A673 (cell line): ENCODE data around the gene MRPL12. TPM values are rescaled to one million over a fixed set of nuclear protein-coding genes. Genes with fewer than 3 reads are reported as not detected.
A peak's percentile ranks its signal among the peaks of the same experiment; 100 is the strongest.

Source experiments
- BruUV-seq: library from RNA; stranded (reverse); fragments of 400-500 nt; replicated peaks from 2 replicates; lab custom pipeline; 2021; lab: Mats Ljungman, UMichigan
- CTCF ChIA-PET: fragments of 300-600 bp; sonication (Branson Sonifier 250); formaldehyde crosslinking; loops from one replicate; lab custom pipeline; 2022; ENCODE audit warnings: antibody characterized with exemption; lab: Charles Lee
- POLR2A ChIA-PET: fragments of 300-600 bp; sonication (Branson Sonifier 250); formaldehyde crosslinking; loops from one replicate; lab custom pipeline; 2022; ENCODE audit warnings: antibody characterized with exemption; ENCODE audit not compliant: low non-redundant PET; lab: Charles Lee
- DNase-seq: peaks from one replicate; pipeline ENCODE4 v3.0.0-alpha.2; 2015; ENCODE audit warnings: low spot score
- H3K27ac ChIP-seq: fragments of 200-600 bp; sonication (generic); 2 replicates; pipeline ENCODE4 v1.5.1; 2016; ENCODE audit warnings: mixed run types, low read depth, mild to moderate bottlenecking, mixed read lengths, antibody characterized with exemption, low read length; ENCODE audit not compliant: poor library complexity, severe bottlenecking
- H3K27me3 ChIP-seq: fragments of 200-600 bp; sonication (generic); replicated peaks from 2 replicates; pipeline ENCODE4 v1.6.1; 2017; ENCODE audit warnings: mixed run types, low read depth, mild to moderate bottlenecking, mixed read lengths, antibody characterized with exemption, low read length; ENCODE audit not compliant: insufficient read depth, poor library complexity
- H3K36me3 ChIP-seq: fragments of 200-600 bp; sonication (generic); 2 replicates; pipeline ENCODE4 v1.6.1; 2016; ENCODE audit warnings: mixed run types, mild to moderate bottlenecking, mixed read lengths, antibody characterized with exemption, low read length; ENCODE audit not compliant: insufficient read depth, poor library complexity, severe bottlenecking
- H3K4me1 ChIP-seq: fragments of 200-600 bp; sonication (generic); 2 replicates; pipeline ENCODE4 v1.6.1; 2017; ENCODE audit warnings: mixed run types, mild to moderate bottlenecking, mixed read lengths, antibody characterized with exemption, low read length; ENCODE audit not compliant: insufficient read depth, poor library complexity, severe bottlenecking
- H3K4me3 ChIP-seq: fragments of 200-600 bp; sonication (generic); 2 replicates; pipeline ENCODE4 v1.5.1; 2016; ENCODE audit warnings: low read depth, mixed run types, mild to moderate bottlenecking, mixed read lengths, low read length; ENCODE audit not compliant: poor library complexity, severe bottlenecking
- H3K9me3 ChIP-seq: fragments of 200-600 bp; sonication (generic); 2 replicates; pipeline ENCODE4 v1.6.1; 2016; ENCODE audit warnings: mixed run types, low read depth, mild to moderate bottlenecking, mixed read lengths, antibody characterized with exemption, low read length; ENCODE audit not compliant: poor library complexity, severe bottlenecking
- EZH2 ChIP-seq: fragments of 200-600 bp; sonication (generic); IDR thresholded peaks from 2 replicates; pipeline ENCODE4 v1.6.1; 2017; ENCODE audit warnings: borderline replicate concordance, low read depth, mild to moderate bottlenecking, mixed read lengths, antibody characterized with exemption, low read length; ENCODE audit not compliant: poor library complexity, severe bottlenecking
- intact Hi-C: fragments of 100-400 bp; cut with micrococcal nuclease; formaldehyde crosslinking; loops from one replicate; pipeline ENCODE4 v1.10.0; 2022; ENCODE audit not compliant: unreplicated experiment
- total RNA-seq: library from RNA; stranded (reverse); gene quantifications from 2 replicates; pipeline ENCODE4 v1.2.3, GENCODE V29; 2021
- TF ChIP-seq, protein P1 (sequence below): fragments of 300-800, 200-600 bp; sonication (generic); conservative IDR thresholded peaks from 2 replicates; pipeline ENCODE4 v1.5.1; 2017; ENCODE audit warnings: low read depth, mild to moderate bottlenecking, antibody characterized with exemption, low read length, moderate library complexity, mixed read lengths

The MRPL12 gene
- total RNA-seq, 1 experiment from 2014 or later, result 186 TPM

DNA sequence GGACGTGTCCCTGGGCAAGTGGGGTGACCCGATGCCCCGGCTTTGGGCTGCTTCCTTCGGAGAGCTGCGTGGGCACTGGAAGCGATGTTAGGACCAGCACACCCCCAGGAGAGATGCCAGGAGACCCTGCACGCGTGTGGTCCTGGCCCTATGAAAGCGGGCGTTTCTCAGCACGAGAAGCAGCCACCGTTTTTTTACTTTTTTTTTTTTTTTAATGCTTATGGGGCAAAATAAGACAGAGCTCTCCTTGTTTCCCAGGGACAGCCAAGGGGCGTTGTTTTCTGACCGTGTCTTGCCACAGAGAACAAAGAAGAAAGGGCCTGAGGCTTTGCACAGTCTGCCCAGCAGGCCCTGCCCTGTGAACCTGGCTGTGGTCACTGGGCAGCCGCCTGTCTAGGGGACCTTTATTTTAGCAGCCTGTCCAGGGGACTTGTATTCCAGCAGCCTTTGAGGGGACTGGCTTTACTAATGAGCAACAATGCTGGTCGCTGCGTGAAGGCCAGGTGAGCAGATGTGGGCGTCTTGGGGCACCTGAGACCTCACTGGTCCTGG lies 9.9 kb downstream of the MRPL12 start:
- H3K9me3 ChIP-seq, result no peaks in the 10 kb centered on the region
- no TSS peak for BruUV-seq
- intact Hi-C loops, result no loop called here
- H3K27ac ChIP-seq, result peak overlapping the region; percentile 84
- H3K36me3 ChIP-seq, result peaks cover 26% of the 10 kb centered on the region
- POLR2A ChIA-PET, result interaction anchor here (0.6 to 0.7 kb wide), 2 partner anchors 17 to 310 kb away, joined by 4 to 5 read pairs; partner anchors contain the start of gene LRRC45
- H3K4me3 ChIP-seq, result peak overlapping the region; percentile 85
- no peak for TF ChIP-seq EZH2
- TF ChIP-seq, protein P1, sequence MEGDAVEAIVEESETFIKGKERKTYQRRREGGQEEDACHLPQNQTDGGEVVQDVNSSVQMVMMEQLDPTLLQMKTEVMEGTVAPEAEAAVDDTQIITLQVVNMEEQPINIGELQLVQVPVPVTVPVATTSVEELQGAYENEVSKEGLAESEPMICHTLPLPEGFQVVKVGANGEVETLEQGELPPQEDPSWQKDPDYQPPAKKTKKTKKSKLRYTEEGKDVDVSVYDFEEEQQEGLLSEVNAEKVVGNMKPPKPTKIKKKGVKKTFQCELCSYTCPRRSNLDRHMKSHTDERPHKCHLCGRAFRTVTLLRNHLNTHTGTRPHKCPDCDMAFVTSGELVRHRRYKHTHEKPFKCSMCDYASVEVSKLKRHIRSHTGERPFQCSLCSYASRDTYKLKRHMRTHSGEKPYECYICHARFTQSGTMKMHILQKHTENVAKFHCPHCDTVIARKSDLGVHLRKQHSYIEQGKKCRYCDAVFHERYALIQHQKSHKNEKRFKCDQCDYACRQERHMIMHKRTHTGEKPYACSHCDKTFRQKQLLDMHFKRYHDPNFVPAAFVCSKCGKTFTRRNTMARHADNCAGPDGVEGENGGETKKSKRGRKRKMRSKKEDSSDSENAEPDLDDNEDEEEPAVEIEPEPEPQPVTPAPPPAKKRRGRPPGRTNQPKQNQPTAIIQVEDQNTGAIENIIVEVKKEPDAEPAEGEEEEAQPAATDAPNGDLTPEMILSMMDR, result no peak
- no peaks in the 10 kb centered on the region for H3K27me3 ChIP-seq
- DNase-seq, result no peak
- H3K4me1 ChIP-seq, result peaks cover 19% of the 10 kb centered on the region
- CTCF ChIA-PET, result interaction anchor here (0.7 kb wide), 1 partner anchor 93 kb away, joined by 4 read pairs; no protein-coding TSS in a partner anchor

DNA sequence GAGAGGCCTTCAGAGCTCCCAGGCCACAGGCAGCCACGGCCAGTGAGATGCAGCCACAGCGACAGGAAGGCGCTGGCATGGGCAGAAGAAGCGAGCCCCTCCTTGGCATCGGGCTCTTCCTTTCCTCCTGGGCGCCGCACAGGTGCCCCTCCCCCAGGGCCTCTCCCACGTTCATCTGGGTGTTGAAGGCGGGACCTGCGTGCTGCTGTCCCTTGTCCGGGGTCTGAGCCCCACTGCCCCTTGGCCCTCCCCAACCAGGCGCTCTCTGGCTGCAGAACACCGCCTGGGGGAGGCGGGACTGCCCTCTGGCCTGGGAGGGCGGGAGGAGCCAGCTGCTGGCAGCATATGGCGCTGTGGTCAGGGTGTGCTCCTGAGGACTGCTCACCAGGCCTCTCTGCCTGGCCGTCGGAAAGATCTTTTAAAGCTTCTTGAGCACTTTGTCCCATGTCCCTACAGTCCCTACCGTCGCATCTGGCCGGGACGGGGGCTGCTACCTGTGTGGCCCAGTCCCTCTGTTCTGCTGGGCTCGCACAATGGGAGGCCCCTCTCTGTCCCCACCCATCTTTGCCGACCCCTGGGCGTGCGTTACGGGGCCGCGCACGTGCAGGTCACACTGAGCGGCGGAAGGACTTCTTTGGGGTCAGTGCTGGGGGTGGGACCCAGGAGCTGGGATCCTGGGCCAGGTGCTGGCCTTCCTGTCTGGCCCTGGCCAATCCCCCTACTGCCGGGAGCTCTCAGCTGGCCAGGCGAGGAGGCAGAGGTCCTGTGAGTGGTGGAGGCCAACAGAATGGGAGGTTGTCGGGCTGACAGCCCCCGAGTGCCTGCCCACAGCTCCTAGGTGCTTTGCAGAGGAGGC lies 10.6 kb downstream of the MRPL12 start:
- TF ChIP-seq, protein P1, result no peak
- TF ChIP-seq EZH2, result no peak
- peaks cover 19% of the 10 kb centered on the region for H3K4me1 ChIP-seq
- no peaks in the 10 kb centered on the region for H3K27me3 ChIP-seq
- H3K9me3 ChIP-seq, result no peaks in the 10 kb centered on the region
- POLR2A ChIA-PET, result interaction anchor here (0.6 to 0.7 kb wide), 2 partner anchors 17 to 310 kb away, joined by 4 to 5 read pairs; partner anchors contain the start of gene LRRC45
- peak overlapping the region; percentile 84 for H3K27ac ChIP-seq
- H3K4me3 ChIP-seq, result peak overlapping the region; percentile 85
- H3K36me3 ChIP-seq, result peaks cover 24% of the 10 kb centered on the region
- DNase-seq, result no peak
- no TSS peak for BruUV-seq
- intact Hi-C loops, result no loop called here
- CTCF ChIA-PET, result interaction anchor here (0.7 kb wide), 1 partner anchor 92 kb away, joined by 4 read pairs; no protein-coding TSS in a partner anchor

DNA sequence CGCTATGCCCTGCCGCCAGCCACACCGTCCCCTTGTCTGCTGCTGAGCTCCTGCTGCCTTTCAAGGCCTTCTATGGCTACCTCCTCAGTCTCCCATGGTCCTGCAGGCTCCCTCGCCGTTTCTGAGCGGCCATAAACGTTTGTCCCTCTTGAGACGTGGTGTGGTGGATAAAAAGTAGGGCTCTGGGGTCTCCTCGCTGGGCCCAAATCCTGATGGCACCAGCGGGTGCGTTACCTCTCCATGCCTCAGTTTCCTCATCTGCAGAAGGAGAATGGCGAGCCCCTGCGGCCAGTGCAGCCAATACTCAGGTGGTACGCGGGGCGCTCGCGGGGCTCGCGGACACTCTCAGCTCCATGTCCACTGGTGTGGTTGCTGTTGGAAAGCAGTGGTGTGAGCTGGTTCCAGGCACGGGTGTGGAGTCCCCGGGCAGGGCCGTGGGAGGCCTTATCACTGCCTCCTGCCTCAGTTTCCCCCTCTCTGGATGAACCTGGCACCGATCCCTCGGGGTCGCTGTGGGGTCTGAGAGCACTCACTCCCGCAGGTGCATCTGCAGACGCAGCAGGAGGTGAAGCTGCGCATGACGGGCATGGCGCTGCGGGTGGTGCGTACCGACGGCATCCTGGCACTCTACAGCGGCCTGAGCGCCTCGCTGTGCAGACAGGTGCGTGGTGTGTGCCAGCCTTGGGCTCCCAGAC lies 11.4 kb downstream of the MRPL12 start:
- ChIA-PET CTCF (no interaction called here), POLR2A (no interaction called here)
- H3K9me3 ChIP-seq, result no peaks in the 10 kb centered on the region
- BruUV-seq, result no TSS peak
- DNase-seq, result no peak
- peaks cover 24% of the 10 kb centered on the region for H3K36me3 ChIP-seq
- H3K4me3 ChIP-seq, result no peak overlapping the region
- no peak overlapping the region for H3K27ac ChIP-seq
- TF ChIP-seq, protein P1, result no peak
- TF ChIP-seq EZH2, result no peak
- peaks cover 19% of the 10 kb centered on the region for H3K4me1 ChIP-seq
- H3K27me3 ChIP-seq, result no peaks in the 10 kb centered on the region
- intact Hi-C loops, result no loop called here
